HEK293 (cell line): ENCODE measurements around the gene PVRIG.
A peak's percentile ranks its signal among the peaks of the same experiment; 100 is the strongest.
"Not testable (repeated sequence)": the region's sequence is repeated elsewhere in the genome, so short reads cannot be mapped to it uniquely, and the experiment has no call there.

Experiments used
- CTCF ChIA-PET: fragments of 350-600 bp; formaldehyde crosslinking; extraction: SDS; loops from one replicate; lab custom pipeline; 2021; ENCODE audit warnings: antibody characterized with exemption; lab: Yijun Ruan, JAX
- POLR2A ChIA-PET: fragments of 300-600 bp; formaldehyde crosslinking; extraction: SDS; loops from one replicate; lab custom pipeline; 2020; ENCODE audit warnings: antibody characterized with exemption, inconsistent platforms; lab: Yijun Ruan, JAX
- H3K27ac ChIP-seq: fragments of 200-500 bp; sonication (Bioruptor generic); 2 replicates; pipeline ENCODE4 v1.5.1; 2014; ENCODE audit warnings: low read depth, low read length, control low read depth, inconsistent platforms; ENCODE audit errors: extremely low read depth
- H3K36me3 ChIP-seq, 2 experiments: fragments of 200-500 bp in 1 of 2; sonication (Bioruptor generic) in 1 of 2; 1 replicate in 1 of 2; 2 replicates in 1 of 2; pipeline ENCODE4 v1.5.1; 2014 to 2017; ENCODE audit warnings: inconsistent platforms in 2 of 2, low read length in 2 of 2; ENCODE audit not compliant: control insufficient read depth in 2 of 2, insufficient read depth in 1 of 2
- H3K4me1 ChIP-seq: fragments of 200-500 bp; sonication (Bioruptor generic); 2 replicates; pipeline ENCODE4 v1.5.1; 2014; ENCODE audit warnings: mild to moderate bottlenecking, low read length, inconsistent platforms; ENCODE audit not compliant: control insufficient read depth, insufficient read depth
- H3K4me3 ChIP-seq: 2 replicates; pipeline ENCODE4 v1.5.1; 2011; ENCODE audit warnings: low read depth, mild to moderate bottlenecking, control low read depth, low read length, moderate library complexity
- H3K9me3 ChIP-seq: fragments of 200-500 bp; sonication (Bioruptor generic); 2 replicates; pipeline ENCODE4 v1.5.1; 2014; ENCODE audit warnings: low read depth, low read length, inconsistent platforms; ENCODE audit not compliant: control insufficient read depth, insufficient read depth
- ATF2 ChIP-seq: fragments of 450-650 bp; formaldehyde crosslinking; IDR thresholded peaks from 2 replicates; pipeline ENCODE4 v1.5.1; 2016; ENCODE audit warnings: missing biosample characterization, missing genetic modification characterization, low read depth
- GLIS1 ChIP-seq: fragments of 450-650 bp; formaldehyde crosslinking; IDR thresholded peaks from 2 replicates; pipeline ENCODE4 v1.5.1; 2016; ENCODE audit warnings: missing biosample characterization, missing genetic modification characterization
- GLIS2 ChIP-seq: fragments of 450-650 bp; formaldehyde crosslinking; IDR thresholded peaks from 2 replicates; pipeline ENCODE4 v1.5.1; 2016; ENCODE audit warnings: missing biosample characterization, missing genetic modification characterization
- INSM2 ChIP-seq: fragments of 450-650 bp; formaldehyde crosslinking; IDR thresholded peaks from 2 replicates; pipeline ENCODE4 v1.5.1; 2016; ENCODE audit warnings: missing biosample characterization, missing genetic modification characterization
- YY1 ChIP-seq: fragments of 450-650 bp; formaldehyde crosslinking; IDR thresholded peaks from 2 replicates; pipeline ENCODE4 v1.5.1; 2018; ENCODE audit warnings: missing biosample characterization, missing genetic modification characterization
- ZBTB21 ChIP-seq: fragments of 450-650 bp; formaldehyde crosslinking; IDR thresholded peaks from 2 replicates; pipeline ENCODE4 v1.5.1; 2017; ENCODE audit warnings: missing biosample characterization, missing genetic modification characterization
- ZBTB6 ChIP-seq: fragments of 450-650 bp; formaldehyde crosslinking; IDR thresholded peaks from 2 replicates; pipeline ENCODE4 v1.5.1; 2017; ENCODE audit warnings: missing biosample characterization, missing genetic modification characterization
- ZNF121 ChIP-seq: fragments of 450-650 bp; formaldehyde crosslinking; IDR thresholded peaks from 2 replicates; pipeline ENCODE4 v1.5.1; 2016; ENCODE audit warnings: missing biosample characterization, missing genetic modification characterization
- ZNF19 ChIP-seq: fragments of 450-650 bp; formaldehyde crosslinking; IDR thresholded peaks from 2 replicates; pipeline ENCODE4; 2016; ENCODE audit warnings: missing biosample characterization, missing genetic modification characterization, low read depth
- ZNF24 ChIP-seq: fragments of 450-650 bp; formaldehyde crosslinking; IDR thresholded peaks from 2 replicates; pipeline ENCODE4 v1.5.1; 2016; ENCODE audit warnings: missing biosample characterization, missing genetic modification characterization
- ZNF266 ChIP-seq: fragments of 450-650 bp; formaldehyde crosslinking; IDR thresholded peaks from 2 replicates; pipeline ENCODE4 v1.5.1; 2016; ENCODE audit warnings: missing biosample characterization, missing genetic modification characterization, low read depth
- ZNF366 ChIP-seq: fragments of 450-650 bp; formaldehyde crosslinking; conservative IDR thresholded peaks from 2 replicates; pipeline ENCODE4 v1.5.1; 2016; ENCODE audit warnings: missing biosample characterization, missing genetic modification characterization
- ZNF416 ChIP-seq: fragments of 450-650 bp; formaldehyde crosslinking; IDR thresholded peaks from 2 replicates; pipeline ENCODE4 v1.5.1; 2016; ENCODE audit warnings: missing biosample characterization, missing genetic modification characterization
- ZNF600 ChIP-seq: fragments of 450-650 bp; formaldehyde crosslinking; IDR thresholded peaks from 2 replicates; pipeline ENCODE4 v1.5.1; 2016; ENCODE audit warnings: missing biosample characterization, missing genetic modification characterization
- ZNF658 ChIP-seq: fragments of 450-650 bp; formaldehyde crosslinking; IDR thresholded peaks from 2 replicates; pipeline ENCODE4; 2016; ENCODE audit warnings: missing biosample characterization, missing genetic modification characterization
- ZSCAN30 ChIP-seq: fragments of 450-650 bp; IDR thresholded peaks from 2 replicates; pipeline ENCODE4 v1.5.1; 2018; ENCODE audit warnings: missing biosample characterization, mild to moderate bottlenecking, missing genetic modification characterization, moderate library complexity
- ZXDB ChIP-seq: fragments of 450-650 bp; formaldehyde crosslinking; IDR thresholded peaks from 2 replicates; pipeline ENCODE4 v1.5.1; 2016; ENCODE audit warnings: missing biosample characterization, missing genetic modification characterization
- TF ChIP-seq, protein P1 (sequence below): fragments of 450-650 bp; IDR thresholded peaks from 2 replicates; pipeline ENCODE4 v1.5.1; 2018; ENCODE audit warnings: missing biosample characterization, missing genetic modification characterization

Gene PVRIG

GRCh38 chr7:100248483-100248882, 28.7 kb downstream of the PVRIG start (continued):
- no peak for TF ChIP-seq ZNF266 (tag by site-specific recombination)
- TF ChIP-seq ZNF416 (tag by site-specific recombination), result no peak
- no peak for TF ChIP-seq ZNF658 (tag by site-specific recombination)
- no peak for TF ChIP-seq ZNF366 (tag by site-specific recombination)
- TF ChIP-seq, all 188 proteins: peak for 3

GRCh38 chr7:100257017-100257416, 37.3 kb downstream of the PVRIG start:
- Histone ChIP-seq H3K36me3 (no peaks in the 10 kb centered on the region), H3K4me3 (no peak overlapping the region), H3K27ac (no peak overlapping the region), H3K9me3 (no peaks in the 10 kb centered on the region), H3K4me1 (no peaks in the 10 kb centered on the region)
- no peak for TF ChIP-seq ZNF658 (tag by site-specific recombination)
- no peak for TF ChIP-seq ZNF600
- no peak for TF ChIP-seq ZSCAN30 (tag by site-specific recombination)
- ChIA-PET POLR2A (no interaction called here), CTCF (no interaction called here)

GRCh38 chr7:100259984-100260383, 40.2 kb downstream of the PVRIG start:
- H3K36me3 ChIP-seq, H3K27ac ChIP-seq, POLR2A ChIA-PET, H3K9me3 ChIP-seq, H3K4me3 ChIP-seq, CTCF ChIA-PET, H3K4me1 ChIP-seq: not testable (repeated sequence)

DNA sequence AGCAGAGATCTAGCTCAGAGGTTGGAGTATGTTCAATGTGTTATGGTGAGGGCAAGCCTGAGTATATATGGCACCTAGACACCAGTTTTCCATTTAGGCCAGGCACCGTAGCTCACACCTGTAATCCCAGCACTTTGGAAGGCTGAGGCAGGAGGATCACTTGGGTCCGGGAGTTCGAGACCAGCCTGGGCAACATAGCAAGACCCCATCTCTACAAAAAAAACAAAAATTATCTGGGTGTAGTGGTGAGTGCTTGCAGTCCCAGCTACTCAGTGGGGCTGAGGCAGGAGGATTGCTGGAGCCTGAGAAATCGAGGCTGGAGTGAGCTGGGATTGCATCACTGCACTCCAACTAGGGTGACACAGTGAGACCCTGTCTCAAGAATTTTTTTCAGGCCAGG, 43.1 kb downstream of the PVRIG start:
- CTCF ChIA-PET, H3K4me3 ChIP-seq, H3K27ac ChIP-seq, H3K4me1 ChIP-seq, POLR2A ChIA-PET, H3K36me3 ChIP-seq, H3K9me3 ChIP-seq: not testable (repeated sequence)
- peak; percentile 92 for TF ChIP-seq ZNF121

- POLR2A ChIA-PET, result not testable (repeated sequence)
- 0 out of 2 replicates have a peak, but pooled peaks have one; percentile 30 for TF ChIP-seq ZBTB6
- TF ChIP-seq, protein P1, sequence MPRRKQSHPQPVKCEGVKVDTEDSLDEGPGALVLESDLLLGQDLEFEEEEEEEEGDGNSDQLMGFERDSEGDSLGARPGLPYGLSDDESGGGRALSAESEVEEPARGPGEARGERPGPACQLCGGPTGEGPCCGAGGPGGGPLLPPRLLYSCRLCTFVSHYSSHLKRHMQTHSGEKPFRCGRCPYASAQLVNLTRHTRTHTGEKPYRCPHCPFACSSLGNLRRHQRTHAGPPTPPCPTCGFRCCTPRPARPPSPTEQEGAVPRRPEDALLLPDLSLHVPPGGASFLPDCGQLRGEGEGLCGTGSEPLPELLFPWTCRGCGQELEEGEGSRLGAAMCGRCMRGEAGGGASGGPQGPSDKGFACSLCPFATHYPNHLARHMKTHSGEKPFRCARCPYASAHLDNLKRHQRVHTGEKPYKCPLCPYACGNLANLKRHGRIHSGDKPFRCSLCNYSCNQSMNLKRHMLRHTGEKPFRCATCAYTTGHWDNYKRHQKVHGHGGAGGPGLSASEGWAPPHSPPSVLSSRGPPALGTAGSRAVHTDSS, result peak; percentile 92
- TF ChIP-seq, all 188 proteins: peak for 2; not testable (repeated sequence) for 186
- H3K4me3 ChIP-seq, H3K4me1 ChIP-seq, H3K9me3 ChIP-seq, H3K27ac ChIP-seq, H3K36me3 ChIP-seq: not testable (repeated sequence)
- CTCF ChIA-PET, result interaction anchor here (0.8 kb wide), 1 partner anchor 81 kb away, joined by 4 read pairs; no protein-coding TSS in a partner anchor
Measured at GRCh38 chr7:100264223-100264622, 44.5 kb downstream of the PVRIG start.

DNA sequence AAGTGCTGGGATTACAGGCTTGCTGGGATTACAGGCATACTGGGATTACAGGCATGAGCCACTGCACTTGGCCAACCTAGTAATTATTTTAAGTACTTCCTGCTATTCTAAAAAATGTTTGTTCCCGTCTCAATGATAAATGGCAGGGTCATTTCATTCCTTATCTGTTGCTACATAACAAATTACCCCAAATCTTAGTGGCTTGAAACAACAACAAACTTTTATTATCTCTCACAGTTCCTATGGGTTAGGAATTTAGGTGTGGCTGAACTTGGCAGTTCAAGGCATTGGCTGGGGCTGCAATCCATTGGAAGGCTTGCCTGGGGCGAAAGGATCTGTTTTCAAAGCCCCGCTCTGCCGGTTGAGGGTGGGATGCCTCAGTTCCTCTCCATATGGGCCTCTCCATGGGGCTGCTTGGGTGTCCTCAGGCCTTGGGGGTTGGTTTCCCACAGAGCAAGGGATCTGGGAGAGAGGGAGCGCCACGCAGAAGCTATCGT, 45.0 kb downstream of the PVRIG start:
- H3K4me1 ChIP-seq, result not testable (repeated sequence)
- POLR2A ChIA-PET, result interaction anchor here (0.6 kb wide), 1 partner anchor 17 kb away, joined by 4 read pairs; no protein-coding TSS in a partner anchor
- peak; percentile 88 for TF ChIP-seq INSM2 (tag by site-specific recombination)
- TF ChIP-seq ZNF19 (tag by site-specific recombination), result 0 out of 2 replicates have a peak, but pooled peaks have one; percentile 49
- TF ChIP-seq GLIS2 (tag by site-specific recombination), result peak; percentile 64
- peak; percentile 95 for TF ChIP-seq GLIS1 (tag by site-specific recombination)
- peak; percentile 71; the same call in 1 of the 2 replicates for TF ChIP-seq ZNF24 (tag by site-specific recombination)
- TF ChIP-seq ZBTB21 (tag by site-specific recombination), result peak; percentile 29; the same call in 1 of the 2 replicates
- peak; percentile 96 for TF ChIP-seq ZXDB (tag by site-specific recombination)
- TF ChIP-seq YY1 (tag by site-specific recombination), result peak; percentile 34; the same call in 1 of the 2 replicates
- TF ChIP-seq ATF2 (tag by site-specific recombination), result peak; percentile 59

More for the DNA sequence above, 45.0 kb downstream of the PVRIG start:
- not testable (repeated sequence) for H3K27ac ChIP-seq, H3K4me3 ChIP-seq, H3K9me3 ChIP-seq, H3K36me3 ChIP-seq
- CTCF ChIA-PET, result interaction anchor here (0.6 to 0.8 kb wide), 4 partner anchors 57 to 223 kb away, joined by 3 to 5 read pairs (median 4); no protein-coding TSS in a partner anchor
